HuH-7 (cell line): ENCODE results near the gene PACC1.
"Not testable (repeated sequence)": the region's sequence is repeated elsewhere in the genome, so short reads cannot be mapped to it uniquely, and the experiment has no call there.

Experiments
- DNase-seq: peaks from one replicate; pipeline ENCODE4 v3.0.0; 2011; ENCODE audit warnings: low spot score

Gene PACC1

GRCh38 chr1:212395678-212396437, 18.8 kb downstream of the PACC1 start:
- not testable (repeated sequence) for DNase-seq

DNA sequence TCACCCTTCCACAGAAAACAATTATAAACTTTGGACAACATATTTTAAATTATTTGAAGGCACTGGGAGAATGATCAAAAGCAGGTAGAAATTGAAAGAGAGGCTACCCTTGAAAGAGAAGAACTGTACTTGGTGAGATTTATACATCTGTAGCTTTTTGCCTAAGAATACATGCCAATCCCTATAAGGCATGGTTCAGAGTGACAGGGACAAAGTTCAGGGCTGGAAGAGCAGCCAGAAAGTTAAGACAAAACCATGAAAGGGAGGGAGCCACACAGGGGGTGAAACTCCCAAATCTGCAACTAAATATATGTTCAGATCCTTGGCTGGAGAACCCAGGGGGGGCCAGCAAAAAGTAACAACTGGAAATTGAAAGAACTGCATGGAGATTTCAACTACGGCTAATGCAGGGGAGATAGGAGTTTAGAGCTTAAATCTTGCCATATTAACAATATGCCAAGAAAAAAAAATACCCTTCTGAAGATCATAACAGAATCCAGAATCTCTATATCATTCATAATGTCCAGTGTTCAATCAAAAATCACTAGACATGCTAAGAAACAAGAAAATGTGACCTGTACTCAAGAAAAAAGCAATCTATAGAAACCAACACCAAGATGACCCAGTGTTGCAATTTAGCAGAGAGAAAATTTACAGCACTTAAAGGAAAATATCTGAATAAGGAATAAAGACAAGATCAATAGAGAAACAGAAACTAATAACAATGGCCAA, 25.5 kb downstream of the PACC1 start:
- no peak for DNase-seq

DNA sequence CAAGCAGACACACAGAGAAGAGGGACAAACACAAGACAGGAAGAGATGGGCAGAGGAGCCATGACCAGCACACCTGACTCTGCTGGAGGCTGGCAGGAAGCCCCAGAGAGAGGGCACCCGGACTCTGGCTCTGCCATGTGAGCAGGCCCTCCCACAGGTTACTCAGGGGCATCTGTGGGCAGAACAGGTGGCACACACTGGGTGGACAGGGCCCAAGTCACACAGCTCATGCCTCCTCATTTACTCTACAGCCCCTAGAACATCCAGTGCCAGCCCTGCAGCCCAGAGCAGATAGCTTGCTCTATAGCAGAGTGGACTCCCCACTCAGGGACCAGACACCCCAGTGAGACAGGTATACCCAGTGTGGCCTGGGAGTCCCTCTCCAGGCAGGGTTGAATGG, 28.7 kb downstream of the PACC1 start:
- no peak for DNase-seq

GRCh38 chr1:212381397-212382035, 33.2 kb downstream of the PACC1 start:
- no peak for DNase-seq

DNA sequence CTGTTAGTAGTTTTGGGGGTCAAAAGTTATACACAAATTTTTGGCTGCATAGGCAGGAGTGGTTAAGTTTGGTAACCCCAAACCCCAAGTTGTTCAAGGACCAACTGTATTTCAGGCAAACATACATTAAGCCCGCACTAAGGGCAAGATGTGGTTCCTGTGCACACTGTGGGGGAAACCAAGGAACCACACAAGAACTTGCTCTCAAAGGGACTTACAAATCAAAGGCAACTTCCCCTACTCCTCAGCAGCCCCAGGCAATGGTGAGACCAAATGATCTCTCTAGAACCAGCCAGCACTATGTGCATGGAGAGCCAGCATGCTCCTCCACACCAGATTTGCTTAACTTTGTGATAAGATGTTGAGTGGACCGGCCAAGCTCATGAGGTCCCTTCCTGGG, 35.3 kb downstream of the PACC1 start:
- no peak for DNase-seq

DNA sequence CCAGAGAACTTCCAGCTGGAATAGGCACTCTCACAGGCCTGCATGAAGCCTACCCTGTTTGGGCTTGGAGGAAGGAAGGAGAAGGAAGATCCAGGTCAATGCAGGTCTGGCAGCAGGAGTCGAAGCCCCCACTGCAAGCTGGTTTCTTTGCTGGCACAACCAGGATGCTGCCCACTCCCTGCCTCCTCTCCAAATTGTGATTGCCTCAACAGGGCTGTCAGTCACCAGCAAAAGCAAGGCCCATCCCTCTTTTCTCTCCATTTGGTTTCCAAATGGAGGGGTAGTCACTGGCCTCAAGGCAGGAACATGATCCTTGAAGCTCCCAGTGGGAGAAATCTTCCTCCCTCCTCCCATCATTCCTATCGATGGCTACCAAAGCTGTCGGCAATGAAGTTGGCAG, 37.0 kb downstream of the PACC1 start:
- DNase-seq = no peak

DNA sequence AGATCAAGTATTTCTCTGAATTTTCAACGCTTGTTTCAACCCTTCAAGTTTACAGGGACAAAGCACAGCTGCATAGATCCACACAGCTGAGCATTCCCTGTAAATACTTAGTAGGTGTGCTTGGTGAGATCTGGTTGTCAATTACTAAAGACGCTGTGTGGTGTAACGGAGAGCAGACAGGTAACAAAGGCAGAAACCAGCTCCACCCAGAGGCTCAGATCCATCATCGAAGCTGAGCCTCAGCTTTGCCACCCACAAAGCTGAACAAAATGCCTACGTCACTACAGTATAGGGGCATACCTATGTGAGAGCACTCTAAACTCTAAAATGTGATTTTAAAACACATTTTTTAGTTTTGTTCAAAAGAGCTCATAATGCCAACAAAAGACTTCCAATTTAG, 38.7 kb downstream of the PACC1 start:
- no peak for DNase-seq

DNA sequence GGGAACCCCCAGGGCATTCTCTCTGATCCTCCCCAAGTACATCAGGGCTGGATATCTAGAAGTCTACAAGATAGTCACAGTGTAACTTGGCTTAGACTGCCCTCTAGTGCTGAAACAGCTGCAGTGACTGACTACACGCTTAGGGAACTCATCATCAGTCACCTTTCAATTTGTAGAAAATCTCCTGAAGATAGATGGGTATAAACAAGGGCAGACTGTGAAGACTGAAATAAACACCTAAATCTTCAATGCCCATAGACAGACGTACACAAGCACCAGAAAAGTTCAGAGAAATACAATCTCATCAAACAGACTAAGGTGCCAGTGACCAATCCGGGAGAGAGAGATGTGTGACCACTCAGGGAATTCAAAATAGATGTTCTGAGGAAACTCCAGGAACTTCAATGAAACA, 46.6 kb downstream of the PACC1 start:
- peak; percentile 64 for DNase-seq

- DNase-seq = no peak
These were observed 47.1 kb downstream of the PACC1 start for GRCh38 chr1:212367474-212368072.

GRCh38 chr1:212366901-212367300, 47.8 kb downstream of the PACC1 start:
- no peak for DNase-seq

GRCh38 chr1:212364985-212365384, 49.7 kb downstream of the PACC1 start:
- DNase-seq = no peak

GRCh38 chr1:212359794-212360479, 54.7 kb downstream of the PACC1 start:
- no peak for DNase-seq

GRCh38 chr1:212355230-212355969, 59.3 kb downstream of the PACC1 start:
- no peak for DNase-seq

- no peak for DNase-seq
These were observed 60.2 kb downstream of the PACC1 start for GRCh38 chr1:212354464-212354863.

- no peak for DNase-seq
These were observed 61.5 kb downstream of the PACC1 start for GRCh38 chr1:212353181-212353580.

DNA sequence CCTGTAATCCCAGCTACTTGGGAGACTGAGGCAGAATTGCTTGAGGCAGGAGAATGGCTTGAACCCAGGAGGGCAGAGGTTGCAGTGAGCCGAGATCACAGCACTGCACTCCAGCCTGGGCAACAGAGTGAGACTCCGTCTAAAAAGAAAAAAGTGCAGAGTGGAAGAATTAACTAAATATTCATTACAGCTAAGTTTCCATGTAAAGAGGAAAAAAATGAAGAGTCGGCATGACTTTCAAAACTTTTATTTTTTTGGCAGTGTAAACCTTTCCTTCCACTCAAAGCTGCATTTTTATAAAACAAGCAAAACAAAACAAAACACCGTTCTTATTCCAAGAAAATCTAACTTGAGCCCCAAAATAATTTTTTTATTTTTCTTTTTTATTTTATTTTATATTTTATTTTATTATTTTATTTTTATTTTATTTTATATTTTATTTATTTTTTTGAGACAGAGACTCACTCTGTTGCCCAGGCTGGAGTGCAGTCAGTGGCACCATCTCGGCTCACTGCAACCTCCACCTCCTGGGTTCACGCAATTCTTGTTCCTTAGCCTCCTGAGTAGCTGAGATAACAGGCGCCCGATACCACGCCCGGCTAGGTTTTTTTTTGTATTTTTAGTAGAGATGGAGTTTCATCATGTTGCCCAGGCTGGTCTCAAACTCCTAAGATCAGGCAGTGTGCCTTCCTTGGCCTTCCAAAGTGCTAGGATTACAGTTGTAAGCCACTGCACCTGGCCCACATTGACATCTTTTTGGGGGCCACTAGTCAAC, 62.9 kb downstream of the PACC1 start:
- DNase-seq = no peak

- DNase-seq = no peak
These were observed 68.1 kb downstream of the PACC1 start for GRCh38 chr1:212346601-212347000.

- no peak for DNase-seq
These were observed 69.8 kb downstream of the PACC1 start for GRCh38 chr1:212344905-212345304.

DNA sequence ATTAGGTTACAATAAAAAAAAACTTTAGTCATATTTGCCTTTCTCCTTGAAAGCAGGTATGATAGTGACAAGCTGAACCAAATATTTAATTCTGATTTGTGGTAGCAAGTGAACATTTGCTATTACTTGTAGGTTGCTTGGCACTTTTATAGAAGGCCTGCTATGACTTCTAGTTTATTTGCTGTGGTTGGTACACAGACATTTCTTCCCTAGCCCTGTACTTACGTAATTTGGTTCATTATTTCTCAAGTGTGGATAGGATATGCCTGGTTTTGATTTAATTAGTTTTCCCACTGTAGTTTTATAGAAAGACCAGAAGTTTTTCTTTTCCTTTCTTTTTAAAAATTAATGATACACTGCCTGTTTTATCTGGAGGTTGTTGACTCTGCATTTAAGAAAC, 73.6 kb downstream of the PACC1 start:
- DNase-seq = no peak

GRCh38 chr1:212329105-212329504, 85.6 kb downstream of the PACC1 start:
- no peak for DNase-seq

DNA sequence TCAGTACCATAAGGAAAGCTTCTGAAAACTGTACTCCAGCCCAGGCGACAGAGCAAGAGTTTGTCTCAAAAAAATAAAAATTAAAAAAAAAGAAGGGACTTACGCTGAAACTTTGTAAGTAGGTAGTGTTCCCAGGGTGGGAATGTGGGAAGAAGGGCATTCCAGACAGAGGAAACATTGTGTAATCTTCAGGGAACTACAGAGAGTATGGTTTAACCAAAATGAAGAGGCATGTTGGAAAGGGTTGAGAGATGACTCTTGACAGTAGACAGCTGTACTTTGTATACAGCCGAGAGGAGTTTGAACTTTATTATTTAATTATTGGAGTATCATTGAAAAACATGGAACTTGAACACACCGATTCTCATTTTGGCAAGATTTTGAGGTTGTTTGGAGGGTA, 86.4 kb downstream of the PACC1 start:
- DNase-seq = no peak
